ENCODE results near the gene ADGRB3. TPM values are rescaled to one million over a fixed set of nuclear protein-coding genes. Genes with fewer than 3 reads are reported as not detected.

Gene ADGRB3
- total RNA-seq, 1 donor from 2014 or later, result 1.5 TPM

DNA sequence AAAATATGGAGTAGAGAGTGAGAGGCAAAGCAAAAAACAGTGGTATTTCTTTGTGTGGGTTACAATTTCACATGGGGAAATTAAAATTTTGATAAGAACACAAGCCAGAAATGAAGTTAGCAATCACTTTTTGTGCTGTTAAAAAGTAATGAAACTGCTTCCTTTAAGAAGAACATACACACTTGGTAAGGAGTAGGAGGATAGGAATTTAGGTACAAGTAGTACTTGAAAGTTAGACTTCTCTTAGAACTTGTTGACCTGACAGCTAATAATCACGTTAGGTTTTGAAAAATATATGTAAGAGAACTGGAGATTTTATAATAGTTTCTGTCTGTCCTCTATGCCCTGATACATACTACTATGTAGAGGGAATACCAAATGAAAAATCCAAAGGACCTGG lies 260.8 kb downstream of the ADGRB3 start:
- Mint-ChIP-seq H3K4me1 (peaks cover 19% of the 10 kb centered on the region), H3K27ac (no peak overlapping the region), H3K9me3 (peaks cover 2% of the 10 kb centered on the region), H3K36me3 (no peaks in the 10 kb centered on the region), H3K27me3 (ENCODE audit: insufficient read depth, low read depth) (no peaks in the 10 kb centered on the region), H3K4me3 (no peak overlapping the region)
- Histone ChIP-seq H3K36me3 (no peaks in the 10 kb centered on the region), H2AFZ (replicated peaks) (no peak overlapping the region), H3K9ac (no peak overlapping the region), H3K4me2 (no peak overlapping the region), H3K9me3 (ENCODE audit: low read depth) (no peaks in the 10 kb centered on the region), H3K79me2 (ENCODE audit: low read depth) (no peaks in the 10 kb centered on the region), H3K27me3 (no peaks in the 10 kb centered on the region), H4K20me1 (ENCODE audit: low read depth) (no peaks in the 10 kb centered on the region), H3K27ac (no peak overlapping the region), H3K4me3 (no peak overlapping the region), H3F3A (ENCODE audit: low read depth) (no peaks in the 10 kb centered on the region), H3K4me1 (peaks cover 8% of the 10 kb centered on the region)
- TF ChIP-seq EZH2 (IDR thresholded peaks at IDR 0.05), result no peak
- no peak for TF ChIP-seq EZH2phosphoT487 (IDR thresholded peaks at IDR 0.05)
- TF ChIP-seq CTCF (IDR thresholded peaks at IDR 0.05), result no peak
- no peak for DNase-seq (ENCODE audit: low spot score)

DNA sequence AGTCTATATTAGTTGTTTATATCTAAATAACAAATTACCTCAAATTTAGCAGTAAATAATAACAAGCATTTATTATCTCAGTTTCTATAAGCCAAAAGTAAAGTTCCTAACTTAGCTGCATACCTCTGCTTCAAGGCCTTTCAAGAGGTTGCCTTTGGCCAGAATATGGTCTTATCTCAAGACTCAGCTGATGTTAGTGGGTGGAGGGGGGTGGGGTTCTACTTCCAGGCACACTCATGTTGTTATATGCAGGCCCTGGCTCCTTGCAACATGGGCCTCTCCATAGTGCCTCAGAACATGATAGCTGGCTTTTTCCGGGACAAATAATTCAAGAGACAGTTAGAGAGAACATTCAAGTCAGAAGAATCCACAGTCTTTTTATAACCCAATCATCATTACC lies 266.0 kb downstream of the ADGRB3 start:
- H3K27ac Mint-ChIP-seq, result no peak overlapping the region
- TF ChIP-seq CTCF (IDR thresholded peaks at IDR 0.05), result no peak
- TF ChIP-seq EZH2phosphoT487 (IDR thresholded peaks at IDR 0.05), result no peak
- TF ChIP-seq EZH2 (IDR thresholded peaks at IDR 0.05), result no peak
- Histone ChIP-seq H3K27me3 (no peaks in the 10 kb centered on the region), H3K9me3 (ENCODE audit: low read depth) (no peaks in the 10 kb centered on the region), H2AFZ (replicated peaks) (no peak overlapping the region), H3K36me3 (no peaks in the 10 kb centered on the region), H3K4me2 (no peak overlapping the region), H3K4me3 (no peak overlapping the region), H4K20me1 (ENCODE audit: low read depth) (no peaks in the 10 kb centered on the region), H3K79me2 (ENCODE audit: low read depth) (no peaks in the 10 kb centered on the region), H3K4me1 (peaks cover 8% of the 10 kb centered on the region), H3F3A (ENCODE audit: low read depth) (no peaks in the 10 kb centered on the region), H3K27ac (no peak overlapping the region), H3K9ac (no peak overlapping the region)
- no peak overlapping the region for H3K4me3 Mint-ChIP-seq
- peaks cover 5% of the 10 kb centered on the region for H3K4me1 Mint-ChIP-seq
- no peaks in the 10 kb centered on the region for H3K9me3 Mint-ChIP-seq
- no peak for DNase-seq (ENCODE audit: low spot score)
- H3K36me3 Mint-ChIP-seq, result no peaks in the 10 kb centered on the region
- H3K27me3 Mint-ChIP-seq (ENCODE audit: insufficient read depth, low read depth), result no peaks in the 10 kb centered on the region

DNA sequence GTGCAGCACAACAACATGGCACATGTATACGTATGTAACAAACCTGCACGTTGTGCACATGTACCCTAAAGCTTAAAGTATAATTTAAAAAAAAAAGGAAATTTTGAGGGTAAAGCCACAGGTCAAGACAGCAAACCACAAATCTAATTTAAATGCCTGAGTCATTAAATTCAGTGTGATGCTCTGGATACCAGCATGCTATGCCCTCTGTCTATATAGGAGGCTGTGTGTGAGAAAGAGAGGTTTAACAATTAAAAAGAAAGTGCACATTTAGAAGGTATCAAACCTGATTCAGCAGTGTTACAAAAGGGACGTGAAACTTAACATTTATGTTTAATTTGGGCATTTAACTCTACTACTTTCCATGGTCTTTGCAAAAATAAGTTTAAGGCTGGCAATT lies 276.3 kb downstream of the ADGRB3 start:
- Histone ChIP-seq H3K79me2 (ENCODE audit: low read depth) (no peaks in the 10 kb centered on the region), H3K9ac (no peak overlapping the region), H3F3A (ENCODE audit: low read depth) (no peaks in the 10 kb centered on the region), H2AFZ (replicated peaks) (no peak overlapping the region), H3K27ac (no peak overlapping the region), H3K4me2 (no peak overlapping the region), H3K4me1 (no peaks in the 10 kb centered on the region), H3K36me3 (no peaks in the 10 kb centered on the region), H3K9me3 (ENCODE audit: low read depth) (no peaks in the 10 kb centered on the region), H3K27me3 (no peaks in the 10 kb centered on the region), H4K20me1 (ENCODE audit: low read depth) (no peaks in the 10 kb centered on the region), H3K4me3 (no peak overlapping the region)
- no peak overlapping the region for H3K27ac Mint-ChIP-seq
- no peaks in the 10 kb centered on the region for H3K27me3 Mint-ChIP-seq (ENCODE audit: insufficient read depth, low read depth)
- TF ChIP-seq EZH2 (IDR thresholded peaks at IDR 0.05) (no peak), EZH2phosphoT487 (IDR thresholded peaks at IDR 0.05) (no peak), CTCF (IDR thresholded peaks at IDR 0.05) (no peak)
- H3K9me3 Mint-ChIP-seq, result peaks cover 8% of the 10 kb centered on the region
- H3K36me3 Mint-ChIP-seq, result peaks cover 2% of the 10 kb centered on the region
- no peak for DNase-seq (ENCODE audit: low spot score)
- no peaks in the 10 kb centered on the region for H3K4me1 Mint-ChIP-seq
- H3K4me3 Mint-ChIP-seq, result no peak overlapping the region

Measured in neural progenitor cell (in vitro differentiated cells).